ENCODE measurements around the gene SNUPN. TPM values are rescaled to one million over a fixed set of nuclear protein-coding genes. Genes with fewer than 3 reads are reported as not detected.

The SNUPN gene
- total and polyA plus RNA-seq, 2 donors (not counting 1 experiment from before 2014, with no cell fraction given) = 32.1 to 32.7 TPM

DNA sequence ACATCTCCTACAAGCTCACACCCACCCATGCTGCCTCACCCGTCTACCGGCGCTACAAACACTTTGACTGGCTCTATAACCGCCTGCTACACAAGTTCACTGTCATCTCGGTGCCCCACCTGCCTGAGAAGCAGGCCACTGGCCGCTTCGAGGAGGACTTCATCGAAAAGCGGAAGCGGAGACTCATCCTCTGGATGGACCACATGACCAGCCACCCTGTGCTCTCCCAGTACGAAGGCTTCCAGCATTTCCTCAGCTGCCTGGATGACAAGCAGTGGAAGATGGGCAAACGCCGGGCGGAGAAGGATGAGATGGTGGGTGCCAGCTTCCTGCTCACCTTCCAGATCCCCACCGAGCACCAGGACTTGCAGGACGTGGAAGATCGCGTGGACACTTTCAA lies 24.3 kb upstream of the SNUPN start:
- no peaks in the 10 kb centered on the region for H3K9me3 ChIP-seq (ENCODE audit: control insufficient read depth, insufficient read depth, low read depth, low read length)
- H3K4me3 ChIP-seq (replicated peaks in 1 of 4; ENCODE audit: control extremely low read depth in 1 of 4, insufficient read depth in 1 of 4, low read depth in 3 of 4, low read length in 4 of 4) = peak overlapping the region in 3 of 4 experiments; percentile 1 to 90 (median 79)
- peak overlapping the region; percentile 89 for H3K4me2 ChIP-seq (ENCODE audit: extremely low read depth, insufficient read depth, low read length)
- peaks cover 40% of the 10 kb centered on the region for H3K4me1 ChIP-seq (ENCODE audit: control insufficient read depth, extremely low read depth, insufficient read depth, low read length)
- no peaks in the 10 kb centered on the region for H4K20me1 ChIP-seq (ENCODE audit: control insufficient read depth, extremely low read depth, insufficient read depth, low read length)
- no peak for DNase-seq (ENCODE audit: low read depth in 2 of 2)
- H3K27ac ChIP-seq (ENCODE audit: insufficient read depth, low read length) = no peak overlapping the region
- peaks cover 12% of the 10 kb centered on the region for H3K36me3 ChIP-seq (ENCODE audit: control insufficient read depth, insufficient read depth, low read length)
- peaks cover 75% of the 10 kb centered on the region for H3K79me2 ChIP-seq (ENCODE audit: control insufficient read depth, insufficient read depth, low read length)
- H3K27me3 ChIP-seq (ENCODE audit: control insufficient read depth, insufficient read depth, low read length) = no peaks in the 10 kb centered on the region
- no peak overlapping the region for H2AFZ ChIP-seq (ENCODE audit: low read length)
- TF ChIP-seq, protein P1, sequence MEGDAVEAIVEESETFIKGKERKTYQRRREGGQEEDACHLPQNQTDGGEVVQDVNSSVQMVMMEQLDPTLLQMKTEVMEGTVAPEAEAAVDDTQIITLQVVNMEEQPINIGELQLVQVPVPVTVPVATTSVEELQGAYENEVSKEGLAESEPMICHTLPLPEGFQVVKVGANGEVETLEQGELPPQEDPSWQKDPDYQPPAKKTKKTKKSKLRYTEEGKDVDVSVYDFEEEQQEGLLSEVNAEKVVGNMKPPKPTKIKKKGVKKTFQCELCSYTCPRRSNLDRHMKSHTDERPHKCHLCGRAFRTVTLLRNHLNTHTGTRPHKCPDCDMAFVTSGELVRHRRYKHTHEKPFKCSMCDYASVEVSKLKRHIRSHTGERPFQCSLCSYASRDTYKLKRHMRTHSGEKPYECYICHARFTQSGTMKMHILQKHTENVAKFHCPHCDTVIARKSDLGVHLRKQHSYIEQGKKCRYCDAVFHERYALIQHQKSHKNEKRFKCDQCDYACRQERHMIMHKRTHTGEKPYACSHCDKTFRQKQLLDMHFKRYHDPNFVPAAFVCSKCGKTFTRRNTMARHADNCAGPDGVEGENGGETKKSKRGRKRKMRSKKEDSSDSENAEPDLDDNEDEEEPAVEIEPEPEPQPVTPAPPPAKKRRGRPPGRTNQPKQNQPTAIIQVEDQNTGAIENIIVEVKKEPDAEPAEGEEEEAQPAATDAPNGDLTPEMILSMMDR (conservative IDR thresholded peaks at IDR 0.05 in 1 of 2, IDR thresholded peaks at IDR 0.05 in 1 of 2; ENCODE audit: low read depth in 1 of 2, low read length in 2 of 2) = no peak
- TF ChIP-seq EZH2 (IDR thresholded peaks at IDR 0.05; ENCODE audit: low read length, missing control alignments) = no peak
- H3K9ac ChIP-seq (ENCODE audit: insufficient read depth, low read length) = no peak overlapping the region

GRCh38 chr15:75649045-75649761 lies 23.7 kb upstream of the SNUPN start:
- Histone ChIP-seq H3K9ac (ENCODE audit: insufficient read depth, low read length) (peak overlapping the region; percentile 95), H3K27ac (ENCODE audit: insufficient read depth, low read length) (peak overlapping the region; percentile 97), H3K9me3 (ENCODE audit: control insufficient read depth, insufficient read depth, low read depth, low read length) (no peaks in the 10 kb centered on the region), H3K4me1 (ENCODE audit: control insufficient read depth, extremely low read depth, insufficient read depth, low read length) (peaks cover 40% of the 10 kb centered on the region), H3K79me2 (ENCODE audit: control insufficient read depth, insufficient read depth, low read length) (peaks cover 69% of the 10 kb centered on the region), H3K4me3 (replicated peaks in 1 of 4; ENCODE audit: control extremely low read depth in 1 of 4, insufficient read depth in 1 of 4, low read depth in 3 of 4, low read length in 4 of 4) (peak overlapping the region; percentile 75 to 90 (median 82)), H2AFZ (ENCODE audit: low read length) (no peak overlapping the region), H3K4me2 (ENCODE audit: extremely low read depth, insufficient read depth, low read length) (peak overlapping the region; percentile 89), H3K36me3 (ENCODE audit: control insufficient read depth, insufficient read depth, low read length) (peaks cover 12% of the 10 kb centered on the region), H3K27me3 (ENCODE audit: control insufficient read depth, insufficient read depth, low read length) (no peaks in the 10 kb centered on the region), H4K20me1 (ENCODE audit: control insufficient read depth, extremely low read depth, insufficient read depth, low read length) (no peaks in the 10 kb centered on the region)
- no peak for DNase-seq (ENCODE audit: low read depth in 2 of 2)
- TF ChIP-seq, protein P1 (conservative IDR thresholded peaks at IDR 0.05 in 1 of 2, IDR thresholded peaks at IDR 0.05 in 1 of 2; ENCODE audit: low read depth in 1 of 2, low read length in 2 of 2) = no peak
- no peak for TF ChIP-seq EZH2 (IDR thresholded peaks at IDR 0.05; ENCODE audit: low read length, missing control alignments)

DNA sequence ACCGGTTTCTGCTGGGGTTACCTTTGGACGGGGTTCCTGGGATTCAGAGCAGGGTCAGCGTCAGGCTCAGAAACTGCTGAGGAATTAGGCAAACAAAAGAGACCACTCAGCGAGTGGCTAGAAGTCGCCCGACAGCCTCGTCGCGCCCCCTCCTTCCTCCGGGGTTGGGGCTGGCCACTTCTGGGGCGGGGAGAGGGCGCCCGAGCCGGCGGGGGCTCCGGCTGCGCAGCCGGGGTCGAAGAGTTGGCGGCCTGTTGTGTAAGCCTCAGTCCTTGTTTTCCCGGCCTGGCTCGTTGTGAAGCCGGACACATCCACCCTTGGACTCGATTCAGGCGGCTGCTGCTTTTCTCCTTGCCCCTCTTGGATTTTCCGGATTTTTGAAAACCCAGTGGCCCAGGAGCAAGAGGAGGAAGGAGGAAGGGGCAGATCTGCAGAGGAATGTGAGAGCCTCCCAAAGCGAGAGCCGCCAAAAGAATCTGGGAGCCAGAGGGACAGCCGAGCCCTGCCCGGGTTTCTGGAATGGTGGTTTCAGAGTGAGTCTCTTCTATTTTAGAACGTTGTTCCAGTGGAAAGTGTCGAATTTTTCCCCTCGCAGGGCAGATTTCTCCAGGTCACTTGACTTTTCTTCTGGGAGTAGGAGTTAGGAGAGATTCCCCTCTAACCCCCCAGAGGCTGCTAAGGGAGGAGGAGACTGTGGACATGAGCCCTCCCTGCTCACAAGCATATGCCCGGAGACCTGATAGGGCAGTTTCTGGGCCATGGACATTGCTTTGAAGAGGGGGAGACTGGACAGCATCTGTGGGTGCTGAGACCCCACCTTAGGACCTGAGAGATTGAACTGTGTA lies 22.9 kb upstream of the SNUPN start:
- Histone ChIP-seq H3K9me3 (ENCODE audit: control insufficient read depth, insufficient read depth, low read depth, low read length) (no peaks in the 10 kb centered on the region), H3K36me3 (ENCODE audit: control insufficient read depth, insufficient read depth, low read length) (peaks cover 11% of the 10 kb centered on the region), H3K79me2 (ENCODE audit: control insufficient read depth, insufficient read depth, low read length) (peaks cover 63% of the 10 kb centered on the region), H2AFZ (ENCODE audit: low read length) (peak overlapping the region; percentile 52), H3K4me2 (ENCODE audit: extremely low read depth, insufficient read depth, low read length) (peak overlapping the region; percentile 89), H3K9ac (ENCODE audit: insufficient read depth, low read length) (peak overlapping the region; percentile 95), H3K27me3 (ENCODE audit: control insufficient read depth, insufficient read depth, low read length) (no peaks in the 10 kb centered on the region), H3K4me3 (replicated peaks in 1 of 4; ENCODE audit: control extremely low read depth in 1 of 4, insufficient read depth in 1 of 4, low read depth in 3 of 4, low read length in 4 of 4) (peak overlapping the region; percentile 75 to 90 (median 82)), H3K27ac (ENCODE audit: insufficient read depth, low read length) (peak overlapping the region; percentile 97), H3K4me1 (ENCODE audit: control insufficient read depth, extremely low read depth, insufficient read depth, low read length) (peaks cover 38% of the 10 kb centered on the region), H4K20me1 (ENCODE audit: control insufficient read depth, extremely low read depth, insufficient read depth, low read length) (no peaks in the 10 kb centered on the region)
- TF ChIP-seq EZH2 (IDR thresholded peaks at IDR 0.05; ENCODE audit: low read length, missing control alignments) = no peak
- TF ChIP-seq, protein P1 (conservative IDR thresholded peaks at IDR 0.05 in 1 of 2, IDR thresholded peaks at IDR 0.05 in 1 of 2; ENCODE audit: low read depth in 1 of 2, low read length in 2 of 2) = no peak
- peak; percentile 44 to 53 for DNase-seq (ENCODE audit: low read depth in 2 of 2)
